Smooth muscle cell (in vitro differentiated cells): ENCODE measurements around the gene MCU. TPM values are rescaled to one million over a fixed set of nuclear protein-coding genes. Genes with fewer than 3 reads are reported as not detected.

Experiments used
- DNase-seq: peaks from one replicate; lab custom pipeline; 2025; ENCODE audit not compliant: unreplicated experiment; lab: John Stamatoyannopoulos, UW
- H2AFZ ChIP-seq: fragments of 200-600 bp; sonication (generic); 2 replicates; pipeline ENCODE4 v1.6.0; 2016; ENCODE audit warnings: antibody characterized with exemption, low read depth, mild to moderate bottlenecking
- H3F3A ChIP-seq: fragments of 200-600 bp; sonication (generic); 2 replicates; pipeline ENCODE4 v1.6.0; 2017; ENCODE audit warnings: antibody characterized with exemption, low read depth
- H3K27ac ChIP-seq: fragments of 200-600 bp; sonication (generic); 2 replicates; pipeline ENCODE4 v1.5.1; 2016; ENCODE audit warnings: low read depth, mild to moderate bottlenecking
- H3K27me3 ChIP-seq: fragments of 200-600 bp; sonication (generic); 2 replicates; pipeline ENCODE4 v1.6.1; 2016; ENCODE audit warnings: low read depth, mild to moderate bottlenecking
- H3K36me3 ChIP-seq: fragments of 200-600 bp; sonication (generic); 2 replicates; pipeline ENCODE4 v1.5.1; 2016; ENCODE audit warnings: low read depth
- H3K4me1 ChIP-seq: fragments of 200-600 bp; sonication (generic); 2 replicates; pipeline ENCODE4 v1.5.1; 2016; ENCODE audit warnings: low read depth
- H3K4me2 ChIP-seq: fragments of 200-600 bp; sonication (generic); 2 replicates; pipeline ENCODE4 v1.6.0; 2016; ENCODE audit warnings: mild to moderate bottlenecking
- H3K4me3 ChIP-seq: fragments of 200-600 bp; sonication (generic); 2 replicates; pipeline ENCODE4 v1.5.1; 2016; ENCODE audit warnings: mild to moderate bottlenecking
- H3K79me2 ChIP-seq: fragments of 200-600 bp; sonication (generic); 2 replicates; pipeline ENCODE4 v1.6.0; 2016; ENCODE audit warnings: low read depth, mild to moderate bottlenecking
- H3K9ac ChIP-seq: fragments of 200-600 bp; sonication (generic); 2 replicates; pipeline ENCODE4 v1.6.0; 2016; ENCODE audit warnings: low read depth
- H3K9me3 ChIP-seq: fragments of 200-600 bp; sonication (generic); replicated peaks from 2 replicates; pipeline ENCODE4 v1.5.1; 2016; ENCODE audit warnings: low read depth
- H4K20me1 ChIP-seq: fragments of 200-600 bp; sonication (generic); 2 replicates; pipeline ENCODE4 v1.6.0; 2016; ENCODE audit warnings: low read depth
- WGBS: methylation state at CpG from one replicate; pipeline ENCODE4 v1.1.7; 2016; ENCODE audit warnings: low lambda C conversion rate; 5-methylcytosine and 5-hydroxymethylcytosine counted together
- polyA plus RNA-seq: library from polyadenylated mRNA; unstranded; fragments of >200 nt; fragmentation: Nextera tagmentation; extraction: Ambion mirVana; gene quantifications from 2 replicates; pipeline ENCODE4 v1.2.1, GENCODE V29; 2016
- total RNA-seq: library from RNA; depleted of rRNA; stranded (reverse); fragments of >200 nt; gene quantifications from 2 replicates; pipeline ENCODE4 v1.2.3, GENCODE V29; 2014
- TF ChIP-seq, protein P1 (sequence below): fragments of 200-600 bp; sonication (generic); IDR thresholded peaks from 2 replicates; pipeline ENCODE4 v1.5.1; 2017; ENCODE audit warnings: borderline replicate concordance, mild to moderate bottlenecking, antibody characterized with exemption; ENCODE audit not compliant: insufficient read depth, poor library complexity, severe bottlenecking

The MCU gene
- total and polyA plus RNA-seq, 2 experiments from 2014 or later: 15.4 to 30.4 TPM

GRCh38 chr10:72832701-72833100 is 140.8 kb downstream of the MCU start:
- Histone ChIP-seq H3K9me3 (no peaks in the 10 kb centered on the region), H4K20me1 (no peaks in the 10 kb centered on the region), H3K9ac (no peak overlapping the region), H3K4me3 (no peak overlapping the region), H3K79me2 (no peaks in the 10 kb centered on the region), H3K4me2 (peak overlapping the region; percentile 70), H3K36me3 (no peaks in the 10 kb centered on the region), H3K27ac (peak overlapping the region; percentile 8), H3K27me3 (no peaks in the 10 kb centered on the region), H2AFZ (no peak overlapping the region), H3K4me1 (no peaks in the 10 kb centered on the region), H3F3A (no peaks in the 10 kb centered on the region)
- TF ChIP-seq, protein P1, sequence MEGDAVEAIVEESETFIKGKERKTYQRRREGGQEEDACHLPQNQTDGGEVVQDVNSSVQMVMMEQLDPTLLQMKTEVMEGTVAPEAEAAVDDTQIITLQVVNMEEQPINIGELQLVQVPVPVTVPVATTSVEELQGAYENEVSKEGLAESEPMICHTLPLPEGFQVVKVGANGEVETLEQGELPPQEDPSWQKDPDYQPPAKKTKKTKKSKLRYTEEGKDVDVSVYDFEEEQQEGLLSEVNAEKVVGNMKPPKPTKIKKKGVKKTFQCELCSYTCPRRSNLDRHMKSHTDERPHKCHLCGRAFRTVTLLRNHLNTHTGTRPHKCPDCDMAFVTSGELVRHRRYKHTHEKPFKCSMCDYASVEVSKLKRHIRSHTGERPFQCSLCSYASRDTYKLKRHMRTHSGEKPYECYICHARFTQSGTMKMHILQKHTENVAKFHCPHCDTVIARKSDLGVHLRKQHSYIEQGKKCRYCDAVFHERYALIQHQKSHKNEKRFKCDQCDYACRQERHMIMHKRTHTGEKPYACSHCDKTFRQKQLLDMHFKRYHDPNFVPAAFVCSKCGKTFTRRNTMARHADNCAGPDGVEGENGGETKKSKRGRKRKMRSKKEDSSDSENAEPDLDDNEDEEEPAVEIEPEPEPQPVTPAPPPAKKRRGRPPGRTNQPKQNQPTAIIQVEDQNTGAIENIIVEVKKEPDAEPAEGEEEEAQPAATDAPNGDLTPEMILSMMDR: no peak
- DNase-seq: no peak

- DNase-seq: no peak
- WGBS: 76% methylated on average over 5 of the region's 5 CpGs
These were observed 142.4 kb downstream of the MCU start for GRCh38 chr10:72834183-72834825.

DNA sequence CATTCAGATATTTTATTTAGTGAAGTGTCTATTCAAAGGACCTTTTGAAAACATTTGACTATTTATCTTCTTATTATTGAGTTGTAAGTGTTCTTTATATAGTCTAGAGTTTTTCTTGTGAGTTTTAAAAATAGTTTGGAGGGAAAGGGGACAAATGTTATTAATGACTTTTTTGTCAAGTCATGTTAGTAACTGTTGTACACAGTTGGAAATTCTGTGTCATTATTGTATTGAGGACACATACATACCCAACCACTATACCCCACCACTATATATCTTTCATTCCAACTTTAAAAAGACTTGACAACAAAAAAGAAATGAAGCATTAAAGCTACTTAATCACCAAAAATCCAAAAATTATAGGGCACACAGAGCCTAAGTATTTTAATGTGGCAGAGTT is 148.4 kb downstream of the MCU start:
- Histone ChIP-seq H3K79me2 (no peaks in the 10 kb centered on the region), H3F3A (no peaks in the 10 kb centered on the region), H3K4me1 (no peaks in the 10 kb centered on the region), H3K4me2 (no peak overlapping the region), H2AFZ (no peak overlapping the region), H3K36me3 (no peaks in the 10 kb centered on the region), H4K20me1 (no peaks in the 10 kb centered on the region), H3K27me3 (no peaks in the 10 kb centered on the region), H3K27ac (no peak overlapping the region), H3K4me3 (no peak overlapping the region), H3K9ac (no peak overlapping the region), H3K9me3 (no peaks in the 10 kb centered on the region)
- no peak for DNase-seq
- TF ChIP-seq, protein P1: no peak

More at GRCh38 chr10:72834183-72834825, 142.4 kb downstream of the MCU start:
- Histone ChIP-seq H3K9me3 (no peaks in the 10 kb centered on the region), H4K20me1 (no peaks in the 10 kb centered on the region), H3K27ac (no peak overlapping the region), H3F3A (no peaks in the 10 kb centered on the region), H3K4me3 (no peak overlapping the region), H3K79me2 (no peaks in the 10 kb centered on the region), H3K9ac (no peak overlapping the region), H3K4me2 (no peak overlapping the region), H3K36me3 (no peaks in the 10 kb centered on the region), H2AFZ (no peak overlapping the region), H3K27me3 (no peaks in the 10 kb centered on the region), H3K4me1 (no peaks in the 10 kb centered on the region)
- TF ChIP-seq, protein P1: peak; percentile 72

GRCh38 chr10:72841487-72841886 is 149.5 kb downstream of the MCU start:
- Histone ChIP-seq H3K9ac (no peak overlapping the region), H2AFZ (no peak overlapping the region), H3K4me2 (no peak overlapping the region), H3K27ac (no peak overlapping the region), H3K9me3 (no peaks in the 10 kb centered on the region), H4K20me1 (no peaks in the 10 kb centered on the region), H3K79me2 (no peaks in the 10 kb centered on the region), H3F3A (no peaks in the 10 kb centered on the region), H3K36me3 (no peaks in the 10 kb centered on the region), H3K4me3 (no peak overlapping the region), H3K4me1 (no peaks in the 10 kb centered on the region), H3K27me3 (no peaks in the 10 kb centered on the region)
- DNase-seq: no peak
- TF ChIP-seq, protein P1: no peak
- WGBS: 76% methylated on average over 5 of the region's 5 CpGs
